ENCODE data around the gene MEP1B.

GRCh38 chr18:32183503-32183902, 6.3 kb upstream of the MEP1B start:
- TF ChIP-seq CTCF (IDR thresholded peaks at IDR 0.05) = no peak
- no peak for TF ChIP-seq GABPA (IDR thresholded peaks at IDR 0.05; ENCODE audit: low read depth)
- TF ChIP-seq TAF1 (IDR thresholded peaks at IDR 0.05; ENCODE audit: borderline replicate concordance, low read depth, low read length) = no peak
- no peak for TF ChIP-seq RAD21 (IDR thresholded peaks at IDR 0.05; ENCODE audit: low read length)
- no peak for TF ChIP-seq EP300 (IDR thresholded peaks at IDR 0.05; ENCODE audit: borderline replicate concordance in 1 of 2, low read depth in 1 of 2, low read length in 1 of 2)
- TF ChIP-seq ZBTB33 (IDR thresholded peaks at IDR 0.05; ENCODE audit: borderline replicate concordance, low read depth) = no peak
- no peak for TF ChIP-seq EZH2phosphoT487 (IDR thresholded peaks at IDR 0.05; ENCODE audit: borderline replicate concordance, low read depth)
- TF ChIP-seq PBX3 (IDR thresholded peaks at IDR 0.05) = no peak
- no peak for TF ChIP-seq USF2 (IDR thresholded peaks at IDR 0.05; ENCODE audit: borderline replicate concordance, low read depth, low read length)
- TF ChIP-seq POLR2AphosphoS5 (IDR thresholded peaks at IDR 0.05; ENCODE audit: low read depth, low read length) = no peak

All from SK-N-SH (cell line).